Esophagus squamous epithelium (tissue), 5 donors: ENCODE measurements around the gene CDRT4. TPM values are rescaled to one million over a fixed set of nuclear protein-coding genes. Genes with fewer than 3 reads are reported as not detected.
A peak's percentile ranks its signal among the peaks of the same experiment; 100 is the strongest.

Source experiments
- DNase-seq: peaks from one replicate; lab custom pipeline; 2025; lab: John Stamatoyannopoulos, UW
- H3K27ac ChIP-seq, 4 donors: fragments of 200-600 bp; sonication (generic); one replicate each; pipeline ENCODE4 v1.5.1; 2016 to 2019; ENCODE audit warnings: mild to moderate bottlenecking in 1 of 4
- H3K27me3 ChIP-seq, 4 donors: fragments of 200-600 bp; sonication (generic); 1 replicate in 3 of 4; 2 replicates in 1 of 4; pipeline versions ENCODE4 v1.5.1 to v1.6.0; 2017 to 2021; ENCODE audit warnings: antibody characterized with exemption in 1 of 4
- H3K36me3 ChIP-seq, 3 donors: fragments of 200-600 bp; sonication (generic); one replicate each; pipeline ENCODE4 v1.5.1; 2016 to 2019
- H3K4me1 ChIP-seq, 3 donors: fragments of 200-600 bp; sonication (generic); one replicate each; pipeline ENCODE4 v1.5.1; 2017 to 2019
- H3K4me3 ChIP-seq, 4 donors: fragments of 200-600 bp; sonication (generic); 1 replicate in 3 of 4; 2 replicates in 1 of 4; pipeline ENCODE4 v1.5.1; 2016 to 2019; ENCODE audit warnings: mild to moderate bottlenecking in 2 of 4, moderate library complexity in 1 of 4
- H3K9me3 ChIP-seq, 3 donors: fragments of 200-600 bp; sonication (generic); one replicate each; pipeline ENCODE4 v1.5.1; 2016 to 2019
- POLR2A ChIP-seq, 4 donors: fragments of 450-650 bp; IDR thresholded peaks; one replicate each; pipeline ENCODE4 v1.6.1; 2017; ENCODE audit warnings: antibody characterized with exemption in 4 of 4, mild to moderate bottlenecking in 4 of 4, moderate library complexity in 3 of 4
- WGBS, 2 donors: methylation state at CpG; one replicate each; pipeline ENCODE4 v1.1.5; 2018; 5-methylcytosine and 5-hydroxymethylcytosine counted together
- intact Hi-C: fragments of 100-400 bp; cut with DNase I; formaldehyde crosslinking; loops from one replicate; pipeline ENCODE4 v1.15.0; 2022
- total RNA-seq, 4 donors: library from RNA; depleted of rRNA; stranded (reverse); fragments of >200 nt; gene quantifications; one replicate each; pipeline ENCODE4 v1.1.0, GENCODE V29; 2016
- TF ChIP-seq, protein P1 (sequence below), 6 experiments: fragments of 450-650 bp in 4 of 6; fragments of 200-600 bp in 2 of 6; sonication (generic) in 2 of 6; IDR thresholded peaks; one replicate each; pipeline ENCODE4 v1.5.1; 2016 to 2019; ENCODE audit warnings: antibody characterized with exemption in 6 of 6, mild to moderate bottlenecking in 4 of 6, moderate library complexity in 4 of 6
- donor health status: DM: yes; HTN: yes; CAD: no.

Gene CDRT4
- total RNA-seq, 4 donors from 2014 or later = 3.2 to 7.6 (median 3.8) TPM

DNA sequence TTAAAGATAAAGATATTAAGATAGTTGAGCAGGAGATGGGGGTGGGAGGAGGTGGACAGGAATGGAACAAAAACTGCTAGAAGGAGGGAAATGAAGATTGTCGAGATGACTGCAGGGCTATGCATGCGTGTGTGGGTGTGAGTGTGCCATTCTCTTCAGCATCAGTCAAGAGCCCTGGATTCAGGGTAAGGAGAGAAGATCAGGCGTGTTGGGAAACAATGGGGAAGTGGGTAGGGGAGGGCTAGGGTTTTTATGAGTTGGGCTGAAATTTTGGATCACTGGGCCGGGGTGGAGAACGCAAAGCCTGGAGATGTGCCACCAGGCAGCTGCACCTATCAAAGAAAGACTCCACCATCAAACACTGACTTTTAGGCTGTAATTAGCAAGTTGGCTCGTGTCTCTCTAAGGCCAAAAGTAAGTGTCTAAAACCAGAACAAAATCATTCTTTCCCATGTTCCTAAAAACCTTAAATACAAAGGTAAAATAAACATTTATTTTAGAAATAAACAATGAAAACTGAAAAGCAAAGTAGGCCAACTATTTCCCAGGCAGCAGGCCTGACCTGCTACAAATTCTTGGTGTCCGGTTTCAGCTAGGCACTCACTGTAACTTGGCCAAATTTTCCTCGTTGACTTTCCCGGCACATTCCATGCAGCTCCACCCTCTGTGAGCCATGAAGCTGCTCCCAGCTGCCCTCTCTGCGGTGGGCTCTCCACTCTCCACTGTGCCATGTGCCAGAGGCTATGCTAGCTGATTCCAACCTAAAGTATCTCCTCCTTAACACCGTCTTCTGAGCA lies 4.2 kb downstream of the CDRT4 start:
- DNase-seq = no peak
- no peak overlapping the region for H3K4me3 ChIP-seq
- peaks cover 0 to 35% (median 17%) of the 10 kb centered on the region in 3 donors for H3K4me1 ChIP-seq
- intact Hi-C loops = no loop called here
- no peaks in the 10 kb centered on the region for H3K27me3 ChIP-seq
- 40% methylated on average over 10 to 11 of the region's 11 CpGs for WGBS, 2 donors
- peak overlapping the region; percentile 35 to 77 (median 62) for H3K27ac ChIP-seq
- H3K36me3 ChIP-seq = no peaks in the 10 kb centered on the region
- TF ChIP-seq POLR2A (IDR thresholded peaks at IDR 0.05) = no peak
- no peaks in the 10 kb centered on the region for H3K9me3 ChIP-seq

DNA sequence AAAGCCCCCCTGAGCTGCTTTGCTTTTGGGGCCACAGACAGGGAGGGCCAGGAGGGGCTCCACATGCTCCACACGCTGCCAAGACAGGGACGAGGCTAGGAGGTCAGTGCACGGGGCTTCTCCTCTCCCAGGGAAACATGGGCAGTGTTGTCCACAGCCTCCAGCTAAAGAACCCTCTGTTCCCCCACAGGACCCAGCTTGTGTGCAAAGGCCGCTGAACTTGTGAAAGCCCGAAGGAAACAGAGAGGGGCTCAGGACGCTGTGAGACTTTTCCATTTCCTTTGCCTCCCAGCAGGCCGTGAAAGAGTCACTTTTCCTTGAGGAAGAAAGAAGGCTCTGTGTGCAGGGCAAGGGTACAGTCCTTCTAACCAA lies 9.7 kb downstream of the CDRT4 start:
- DNase-seq = no peak
- Histone ChIP-seq H3K9me3 (no peaks in the 10 kb centered on the region), H3K4me1 (peaks cover 0 to 49% (median 19%) of the 10 kb centered on the region in 3 donors), H3K27me3 (no peaks in the 10 kb centered on the region), H3K27ac (peak overlapping the region; percentile 28 to 87 (median 71)), H3K36me3 (peaks cover 0 to 17% (median 0%) of the 10 kb centered on the region in 3 donors), H3K4me3 (peak overlapping the region in 1 of 4 donors; percentile 38)
- intact Hi-C loops = no loop called here
- 53% methylated on average over 5 of the region's 7 CpGs; no CpG with 5 or more reads in 1 of the 2 donors for WGBS, 2 donors
- TF ChIP-seq, protein P1, sequence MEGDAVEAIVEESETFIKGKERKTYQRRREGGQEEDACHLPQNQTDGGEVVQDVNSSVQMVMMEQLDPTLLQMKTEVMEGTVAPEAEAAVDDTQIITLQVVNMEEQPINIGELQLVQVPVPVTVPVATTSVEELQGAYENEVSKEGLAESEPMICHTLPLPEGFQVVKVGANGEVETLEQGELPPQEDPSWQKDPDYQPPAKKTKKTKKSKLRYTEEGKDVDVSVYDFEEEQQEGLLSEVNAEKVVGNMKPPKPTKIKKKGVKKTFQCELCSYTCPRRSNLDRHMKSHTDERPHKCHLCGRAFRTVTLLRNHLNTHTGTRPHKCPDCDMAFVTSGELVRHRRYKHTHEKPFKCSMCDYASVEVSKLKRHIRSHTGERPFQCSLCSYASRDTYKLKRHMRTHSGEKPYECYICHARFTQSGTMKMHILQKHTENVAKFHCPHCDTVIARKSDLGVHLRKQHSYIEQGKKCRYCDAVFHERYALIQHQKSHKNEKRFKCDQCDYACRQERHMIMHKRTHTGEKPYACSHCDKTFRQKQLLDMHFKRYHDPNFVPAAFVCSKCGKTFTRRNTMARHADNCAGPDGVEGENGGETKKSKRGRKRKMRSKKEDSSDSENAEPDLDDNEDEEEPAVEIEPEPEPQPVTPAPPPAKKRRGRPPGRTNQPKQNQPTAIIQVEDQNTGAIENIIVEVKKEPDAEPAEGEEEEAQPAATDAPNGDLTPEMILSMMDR (IDR thresholded peaks at IDR 0.05) = no peak
- no peak for TF ChIP-seq POLR2A (IDR thresholded peaks at IDR 0.05)

DNA sequence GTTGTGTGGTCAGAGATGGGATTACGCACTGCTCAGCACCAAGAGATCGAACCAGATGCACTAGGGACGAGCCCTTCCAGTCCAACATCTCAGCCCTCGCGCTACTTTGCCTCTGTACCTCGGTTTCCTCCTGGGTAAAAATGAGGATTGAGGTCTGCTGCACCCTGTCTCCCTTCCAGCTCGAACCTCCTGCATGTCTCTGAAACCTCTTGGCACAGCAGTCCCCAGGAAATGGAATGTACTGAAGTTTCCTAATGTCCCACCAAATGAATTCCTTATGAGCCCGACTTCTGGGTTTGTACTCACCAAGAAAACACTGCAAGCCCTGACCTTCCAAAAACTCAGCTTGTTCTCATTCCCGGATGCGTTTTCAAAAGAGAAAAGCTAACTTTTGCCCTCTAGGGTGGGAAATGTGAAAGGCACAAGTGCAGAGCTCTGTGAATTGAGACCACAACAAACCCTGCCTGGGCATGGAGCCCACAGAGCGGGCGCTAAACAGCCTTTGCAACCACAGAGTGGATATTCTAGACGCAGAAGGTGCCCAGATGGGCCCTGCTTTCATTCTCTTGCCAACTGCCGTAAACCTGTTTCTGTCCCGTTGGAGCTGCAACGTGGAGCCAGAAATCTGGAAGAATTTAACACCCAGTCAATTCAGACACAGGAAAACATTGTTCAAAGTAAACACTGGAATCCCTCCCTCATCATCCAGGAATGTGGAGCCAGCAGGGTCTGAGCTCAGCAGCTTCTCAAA lies 10.3 kb downstream of the CDRT4 start:
- peak overlapping the region; percentile 28 to 87 (median 71) for H3K27ac ChIP-seq
- H3K4me3 ChIP-seq = peak overlapping the region in 1 of 4 donors; percentile 38
- TF ChIP-seq POLR2A (IDR thresholded peaks at IDR 0.05) = no peak
- TF ChIP-seq, protein P1 (IDR thresholded peaks at IDR 0.05) = peak in 2 of 6 experiments; percentile 18 to 28
- peaks cover 0 to 45% (median 19%) of the 10 kb centered on the region in 3 donors for H3K4me1 ChIP-seq
- intact Hi-C loops = no loop called here
- H3K9me3 ChIP-seq = no peaks in the 10 kb centered on the region
- no peak for DNase-seq
- peaks cover 0 to 23% (median 0%) of the 10 kb centered on the region in 3 donors for H3K36me3 ChIP-seq
- no peaks in the 10 kb centered on the region for H3K27me3 ChIP-seq
- 61 to 66% methylated on average over 14 to 15 of the region's 16 CpGs for WGBS, 2 donors

DNA sequence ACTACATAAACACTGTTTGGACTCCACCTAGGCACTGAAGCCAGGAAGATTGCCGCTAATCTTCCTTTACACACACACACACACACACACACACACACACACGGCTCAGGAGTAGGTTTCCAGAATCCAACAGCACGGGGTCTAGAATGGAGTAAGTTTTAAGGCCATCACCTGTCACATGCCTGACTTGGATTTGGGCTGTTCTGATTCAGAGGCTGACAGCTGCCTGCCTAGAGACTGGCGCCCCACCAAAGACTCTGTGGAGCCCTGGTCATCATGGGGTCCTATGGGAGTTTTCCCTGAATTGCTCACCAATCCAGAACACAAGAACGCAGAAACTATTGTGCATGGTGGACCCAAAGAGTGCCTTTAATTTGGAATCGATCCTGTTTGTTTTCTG lies 10.9 kb downstream of the CDRT4 start:
- no peak overlapping the region for H3K4me3 ChIP-seq
- DNase-seq = no peak
- H3K4me1 ChIP-seq = peaks cover 0 to 45% (median 19%) of the 10 kb centered on the region in 3 donors
- TF ChIP-seq POLR2A (IDR thresholded peaks at IDR 0.05) = no peak
- TF ChIP-seq, protein P1 (IDR thresholded peaks at IDR 0.05) = no peak
- no peaks in the 10 kb centered on the region for H3K27me3 ChIP-seq
- peaks cover 0 to 29% (median 0%) of the 10 kb centered on the region in 3 donors for H3K36me3 ChIP-seq
- WGBS, 2 donors = 78 to 84% methylated on average over 6 of the region's 6 CpGs
- intact Hi-C loops = no loop called here
- H3K9me3 ChIP-seq = no peaks in the 10 kb centered on the region
- peak overlapping the region; percentile 28 to 87 (median 71) for H3K27ac ChIP-seq

DNA sequence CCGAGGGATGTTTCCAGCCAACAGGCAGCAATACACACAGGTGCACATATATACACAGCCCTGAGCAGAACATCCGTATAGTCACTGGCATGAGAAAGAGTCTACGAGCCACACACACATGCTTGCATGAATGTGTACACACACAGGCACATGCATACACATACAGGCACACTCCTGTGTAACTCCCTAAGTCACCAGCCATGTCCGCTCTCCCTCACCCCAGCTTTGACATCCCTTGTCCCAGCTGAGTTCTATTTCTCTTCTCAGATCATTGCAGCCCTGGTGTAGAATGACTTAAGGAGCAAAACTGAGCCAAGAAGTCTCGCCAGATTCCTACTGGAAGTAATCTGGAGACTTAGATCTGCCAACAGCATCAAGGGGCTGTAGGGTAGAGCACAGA lies 13.1 kb downstream of the CDRT4 start:
- H3K4me3 ChIP-seq = no peak overlapping the region
- peaks cover 0 to 45% (median 19%) of the 10 kb centered on the region in 3 donors for H3K4me1 ChIP-seq
- no peak for DNase-seq
- peaks cover 0 to 33% (median 0%) of the 10 kb centered on the region in 3 donors for H3K36me3 ChIP-seq
- intact Hi-C loops = no loop called here
- no peaks in the 10 kb centered on the region for H3K27me3 ChIP-seq
- WGBS, 2 donors = 79 to 95% methylated on average over 2 to 4 of the region's 5 CpGs
- TF ChIP-seq, protein P1 (IDR thresholded peaks at IDR 0.05) = no peak
- TF ChIP-seq POLR2A (IDR thresholded peaks at IDR 0.05) = no peak
- no peaks in the 10 kb centered on the region for H3K9me3 ChIP-seq
- H3K27ac ChIP-seq = no peak overlapping the region
